Measurements from ENCODE around the gene OSBPL9. TPM values are rescaled to one million over a fixed set of nuclear protein-coding genes. Genes with fewer than 3 reads are reported as not detected.
A peak's percentile ranks its signal among the peaks of the same experiment; 100 is the strongest.
"Not testable (repeated sequence)": the region's sequence is repeated elsewhere in the genome, so short reads cannot be mapped to it uniquely, and the experiment has no call there.

OSBPL9 gene
- total RNA-seq, 1 experiment from 2014 or later: 75.0 TPM

GRCh38 chr1:51784997-51785421 is 168.1 kb downstream of the OSBPL9 start:
- DNase-seq (ENCODE audit: low read depth): no peak
- in situ Hi-C loops (cut with HindIII; ENCODE audit: low pct_unique_long_range_greater_than_20kb, low sequenced_read_pairs): no loop called here

- in situ Hi-C loops (cut with HindIII; ENCODE audit: low pct_unique_long_range_greater_than_20kb, low sequenced_read_pairs): no loop called here
Measured at GRCh38 chr1:51788938-51789337, 172.0 kb downstream of the OSBPL9 start.

GRCh38 chr1:51789342-51789741 is 172.4 kb downstream of the OSBPL9 start:
- no peak for DNase-seq (ENCODE audit: low read depth)
- in situ Hi-C loops (cut with HindIII; ENCODE audit: low pct_unique_long_range_greater_than_20kb, low sequenced_read_pairs): no loop called here

More at GRCh38 chr1:51788938-51789337, 172.0 kb downstream of the OSBPL9 start:
- no peak for DNase-seq (ENCODE audit: low read depth)

- DNase-seq (ENCODE audit: low read depth): no peak
- in situ Hi-C loops (cut with HindIII; ENCODE audit: low pct_unique_long_range_greater_than_20kb, low sequenced_read_pairs): no loop called here
Measured at GRCh38 chr1:51790385-51790784, 173.5 kb downstream of the OSBPL9 start.

- in situ Hi-C loops (cut with HindIII; ENCODE audit: low pct_unique_long_range_greater_than_20kb, low sequenced_read_pairs): no loop called here
Measured at GRCh38 chr1:51791888-51792287, 175.0 kb downstream of the OSBPL9 start.

GRCh38 chr1:51792864-51793263 is 176.0 kb downstream of the OSBPL9 start:
- in situ Hi-C loops (cut with HindIII; ENCODE audit: low pct_unique_long_range_greater_than_20kb, low sequenced_read_pairs): no loop called here
- DNase-seq (ENCODE audit: low read depth): peak; percentile 29

More at GRCh38 chr1:51791888-51792287, 175.0 kb downstream of the OSBPL9 start:
- DNase-seq (ENCODE audit: low read depth): no peak

- in situ Hi-C loops (cut with HindIII; ENCODE audit: low pct_unique_long_range_greater_than_20kb, low sequenced_read_pairs): no loop called here
- DNase-seq (ENCODE audit: low read depth): no peak
Measured at GRCh38 chr1:51794260-51794659, 177.4 kb downstream of the OSBPL9 start.

- in situ Hi-C loops (cut with HindIII; ENCODE audit: low pct_unique_long_range_greater_than_20kb, low sequenced_read_pairs): no loop called here
- no peak for DNase-seq (ENCODE audit: low read depth)
Measured at GRCh38 chr1:51794868-51795267, 178.0 kb downstream of the OSBPL9 start.

GRCh38 chr1:51799372-51799771 is 182.5 kb downstream of the OSBPL9 start:
- in situ Hi-C loops (cut with HindIII; ENCODE audit: low pct_unique_long_range_greater_than_20kb, low sequenced_read_pairs): no loop called here
- no peak for DNase-seq (ENCODE audit: low read depth)

- no peak for DNase-seq (ENCODE audit: low read depth)
- in situ Hi-C loops (cut with HindIII; ENCODE audit: low pct_unique_long_range_greater_than_20kb, low sequenced_read_pairs): no loop called here
Measured at GRCh38 chr1:51814513-51814912, 197.6 kb downstream of the OSBPL9 start.

GRCh38 chr1:51818487-51818886 is 201.6 kb downstream of the OSBPL9 start:
- in situ Hi-C loops (cut with HindIII; ENCODE audit: low pct_unique_long_range_greater_than_20kb, low sequenced_read_pairs): no loop called here
- peak; percentile 40 for DNase-seq (ENCODE audit: low read depth)

- in situ Hi-C loops (cut with HindIII; ENCODE audit: low pct_unique_long_range_greater_than_20kb, low sequenced_read_pairs): not testable (repeated sequence)
- DNase-seq (ENCODE audit: low read depth): peak; percentile 30
Measured at GRCh38 chr1:51819021-51819420, 202.1 kb downstream of the OSBPL9 start.

- in situ Hi-C loops (cut with HindIII; ENCODE audit: low pct_unique_long_range_greater_than_20kb, low sequenced_read_pairs): no loop called here
- DNase-seq (ENCODE audit: low read depth): no peak
Measured at GRCh38 chr1:51819810-51820209, 202.9 kb downstream of the OSBPL9 start.

GRCh38 chr1:51829058-51829457 is 212.2 kb downstream of the OSBPL9 start:
- in situ Hi-C loops (cut with HindIII; ENCODE audit: low pct_unique_long_range_greater_than_20kb, low sequenced_read_pairs): no loop called here
- DNase-seq (ENCODE audit: low read depth): no peak

- in situ Hi-C loops (cut with HindIII; ENCODE audit: low pct_unique_long_range_greater_than_20kb, low sequenced_read_pairs): no loop called here
- DNase-seq (ENCODE audit: low read depth): no peak
Measured at GRCh38 chr1:51833700-51834099, 216.8 kb downstream of the OSBPL9 start.

GRCh38 chr1:51837243-51837642 is 220.4 kb downstream of the OSBPL9 start:
- no peak for DNase-seq (ENCODE audit: low read depth)
- in situ Hi-C loops (cut with HindIII; ENCODE audit: low pct_unique_long_range_greater_than_20kb, low sequenced_read_pairs): no loop called here

Other genes starting within 250 kb of the OSBPL9 start
- 7.6 and 8.7 TPM in 2 replicates for gene EPS15, start 97.8 kb upstream of the OSBPL9 start, total RNA-seq (2014; rRNA removed; shearing (Covaris generic); ENCODE audit: low replicate concordance)

All from Caki2 (cell line).